PC-3 (cell line): ENCODE results near the gene ZNF195.

Source experiments
- CTCF ChIP-seq: fragments of 300-600 bp; sonication (generic); conservative IDR thresholded peaks from 2 replicates; pipeline ENCODE4 v1.5.1; 2017; ENCODE audit warnings: antibody characterized with exemption, low read depth, mild to moderate bottlenecking, low read length
- EZH2 ChIP-seq: fragments of 300-600 bp; sonication (generic); IDR thresholded peaks from one replicate; pipeline ENCODE4 v1.6.1; 2017; ENCODE audit warnings: antibody characterized with exemption, mild to moderate bottlenecking, low read length; ENCODE audit not compliant: unreplicated experiment
- EZH2phosphoT487 ChIP-seq: fragments of 300-600 bp; sonication (generic); IDR thresholded peaks from 2 replicates; pipeline ENCODE4 v1.6.1; 2018; ENCODE audit warnings: mild to moderate bottlenecking, antibody characterized with exemption, low read length, borderline replicate concordance

DNA sequence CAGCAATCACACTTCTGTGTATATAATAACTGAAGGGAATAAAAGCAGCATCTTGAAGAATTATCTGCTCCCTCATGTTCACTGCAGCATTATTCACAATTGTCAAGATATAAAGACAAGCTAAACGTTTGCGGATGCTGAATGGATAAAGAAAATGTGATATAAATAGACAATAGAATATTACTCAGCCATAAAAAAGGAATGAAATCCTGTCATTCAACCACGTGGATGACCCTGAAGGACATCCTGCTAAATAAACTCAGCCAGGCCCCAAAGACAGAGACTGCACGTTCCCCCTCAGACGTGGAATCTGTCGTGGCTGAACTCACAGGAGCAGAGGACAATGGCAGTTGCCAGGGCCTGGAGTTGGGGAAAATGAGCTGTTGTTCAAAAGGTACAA is 9.6 kb downstream of the ZNF195 start:
- TF ChIP-seq EZH2phosphoT487 (no peak), CTCF (no peak), EZH2 (no peak)
